HepG2 (cell line): ENCODE data around the gene TJP1. TPM values are rescaled to one million over a fixed set of nuclear protein-coding genes. Genes with fewer than 3 reads are reported as not detected.

Source experiments
- CENPBD1 ChIP-seq: sonication (generic); formaldehyde crosslinking; IDR thresholded peaks from 2 replicates; pipeline ENCODE4 v1.8.0; 2022; ENCODE audit warnings: missing genetic modification reagents, low read depth, mild to moderate bottlenecking, borderline replicate concordance
- HIC2 ChIP-seq: sonication (generic); formaldehyde crosslinking; IDR thresholded peaks from 2 replicates; pipeline ENCODE4 v1.9.0; 2022; ENCODE audit warnings: low read depth, missing genetic modification reagents
- JUNB ChIP-seq: sonication (generic); formaldehyde crosslinking; IDR thresholded peaks from 2 replicates; pipeline ENCODE4 v1.8.0; 2022; ENCODE audit warnings: missing genetic modification reagents, mild to moderate bottlenecking, borderline replicate concordance
- NR3C1 ChIP-seq: sonication (generic); formaldehyde crosslinking; IDR thresholded peaks from 2 replicates; pipeline ENCODE4 v1.4.0; 2020; ENCODE audit warnings: missing genetic modification reagents
- REST ChIP-seq, 2 experiments: IDR thresholded peaks; 2 replicates each; pipeline ENCODE4 v1.6.1; 2011 to 2012; ENCODE audit warnings: low read length in 2 of 2, borderline replicate concordance in 1 of 2, low read depth in 1 of 2, mild to moderate bottlenecking in 1 of 2, moderate library complexity in 1 of 2
- SP4 ChIP-seq: sonication (generic); formaldehyde crosslinking; IDR thresholded peaks from 2 replicates; pipeline ENCODE4 v1.8.1; 2023; ENCODE audit warnings: mild to moderate bottlenecking, missing genetic modification reagents
- SRF ChIP-seq: IDR thresholded peaks from 2 replicates; pipeline ENCODE4 v1.6.1; 2011; ENCODE audit warnings: mild to moderate bottlenecking, low read depth, low read length, moderate library complexity
- SUZ12 ChIP-seq: fragments of 150-350 bp; IDR thresholded peaks from 2 replicates; pipeline ENCODE4 v1.6.1; 2014; ENCODE audit warnings: low read depth, low read length
- UBTF ChIP-seq: sonication (generic); formaldehyde crosslinking; IDR thresholded peaks from 2 replicates; pipeline ENCODE4 v1.4.0; 2020; ENCODE audit warnings: mild to moderate bottlenecking, missing genetic modification reagents
- ZFP37 ChIP-seq: sonication (generic); formaldehyde crosslinking; IDR thresholded peaks from 2 replicates; pipeline ENCODE4 v1.4.0; 2020; ENCODE audit warnings: missing genetic modification reagents, borderline replicate concordance
- ZKSCAN8 ChIP-seq: IDR thresholded peaks from 2 replicates; pipeline ENCODE4 v1.6.1; 2016; ENCODE audit warnings: borderline replicate concordance, missing genetic modification reagents, missing compliant biosample characterization
- ZNF292 ChIP-seq: sonication (generic); formaldehyde crosslinking; IDR thresholded peaks from 2 replicates; pipeline ENCODE4 v1.8.1; 2022; ENCODE audit warnings: mild to moderate bottlenecking, low read depth, missing genetic modification reagents, borderline replicate concordance
- ZNF317 ChIP-seq: sonication (generic); formaldehyde crosslinking; IDR thresholded peaks from 2 replicates; pipeline ENCODE4 v1.5.0; 2020; ENCODE audit warnings: mild to moderate bottlenecking, missing genetic modification reagents
- ZNF337 ChIP-seq: sonication (generic); formaldehyde crosslinking; IDR thresholded peaks from 2 replicates; pipeline ENCODE4 v1.5.1; 2020; ENCODE audit warnings: missing genetic modification reagents, low read depth, mild to moderate bottlenecking, borderline replicate concordance
- ZNF350 ChIP-seq: sonication (generic); formaldehyde crosslinking; IDR thresholded peaks from 2 replicates; pipeline ENCODE4 v1.4.0; 2020; ENCODE audit warnings: mild to moderate bottlenecking, low read depth, missing genetic modification reagents, borderline replicate concordance
- ZNF710 ChIP-seq: sonication (generic); formaldehyde crosslinking; IDR thresholded peaks from 2 replicates; pipeline ENCODE4 v1.5.0; 2020; ENCODE audit warnings: mild to moderate bottlenecking, missing genetic modification reagents, borderline replicate concordance
- ZNF75D ChIP-seq: sonication (generic); formaldehyde crosslinking; IDR thresholded peaks from 2 replicates; pipeline ENCODE4 v1.8.1; 2023; ENCODE audit warnings: missing genetic modification reagents, mild to moderate bottlenecking, borderline replicate concordance
- ZSCAN20 ChIP-seq: sonication (generic); formaldehyde crosslinking; IDR thresholded peaks from 2 replicates; pipeline ENCODE4 v1.4.0; 2020; ENCODE audit warnings: missing genetic modification reagents, mild to moderate bottlenecking, borderline replicate concordance
- polyA plus RNA-seq, 8 experiments: library from polyadenylated mRNA; depleted of rRNA in 3 of 8; stranded (reverse) in 7 of 8; unstranded in 1 of 8; fragments of >200 nt; fragmentation: Illumina TruSeq in 4 of 8; extraction: Trizol in 4 of 8; gene quantifications; 2 replicates each; pipeline versions ENCODE4 v1.2.1 to v1.2.3, GENCODE V29; 2011 to 2016; ENCODE audit warnings: low read depth in 4 of 8, missing spikeins in 1 of 8, mixed read lengths in 1 of 8; ENCODE audit not compliant: insufficient read depth in 1 of 8
- total RNA-seq, 5 experiments: library from RNA; depleted of rRNA; stranded (reverse); fragments of >200 nt; fragmentation: Illumina TruSeq; extraction: Trizol; gene quantifications; 2 replicates each; pipeline ENCODE4 v1.2.3, GENCODE V29; 2016; ENCODE audit warnings: low read depth in 1 of 5

The TJP1 gene
- total and polyA plus RNA-seq, 2 of the 13 experiments (the other 11 are each of a cell fraction or from before 2014, with no cell fraction given), result 25.9 to 27.1 TPM

GRCh38 chr15:29821416-29822099, 710 bp downstream of the TJP1 start (continued):
- peak; percentile 56 for TF ChIP-seq UBTF (CRISPR knock-in tag)
- TF ChIP-seq CENPBD1 (CRISPR knock-in tag), result no peak
- no peak for TF ChIP-seq REST (IDR thresholded peaks at IDR 0.05; ENCODE audit: borderline replicate concordance in 1 of 2, low read depth in 1 of 2, low read length in 2 of 2)
- no peak for TF ChIP-seq SP4
- TF ChIP-seq ZNF292, result 0 out of 2 replicates have a peak, but pooled peaks have one; percentile 32
- no peak for TF ChIP-seq ZSCAN20 (CRISPR knock-in tag)
- TF ChIP-seq ZNF350 (CRISPR knock-in tag), result no peak
- TF ChIP-seq ZFP37 (CRISPR knock-in tag), result 0 out of 2 replicates have a peak, but pooled peaks have one; percentile 47
- TF ChIP-seq SUZ12, result no peak
- no peak for TF ChIP-seq ZKSCAN8 (CRISPR knock-in tag)
- no peak for TF ChIP-seq SRF
- TF ChIP-seq ZNF317, result 0 out of 2 replicates have a peak, but pooled peaks have one; percentile 28
- no peak for TF ChIP-seq ZNF710 (CRISPR knock-in tag)
- TF ChIP-seq JUNB (CRISPR knock-in tag), result no peak
- TF ChIP-seq NR3C1 (CRISPR knock-in tag), result no peak
- no peak for TF ChIP-seq ZNF337 (CRISPR knock-in tag)
- TF ChIP-seq HIC2, result no peak
- TF ChIP-seq ZNF75D (CRISPR knock-in tag), result no peak
